SK-N-SH (cell line): ENCODE results near the gene KLHL13. TPM values are rescaled to one million over a fixed set of nuclear protein-coding genes. Genes with fewer than 3 reads are reported as not detected.

Source experiments
- CTCF ChIA-PET: fragments of 300-600, 350-600 bp; formaldehyde crosslinking; extraction: SDS; loops from one replicate; lab custom pipeline; 2021; lab: Yijun Ruan, JAX
- POLR2A ChIA-PET: fragments of 350-600 bp; sonication (Branson Sonifier 250); formaldehyde crosslinking; extraction: SDS; loops from one replicate; lab custom pipeline; 2020; ENCODE audit warnings: antibody characterized with exemption, inconsistent platforms; lab: Yijun Ruan, JAX
- DNase-seq: peaks from one replicate; pipeline ENCODE4 v3.0.0; 2012
- H2AFZ ChIP-seq: fragments of 200-600 bp; sonication (generic); 2 replicates; pipeline ENCODE4 v1.8.1; 2016; ENCODE audit warnings: antibody characterized with exemption, mild to moderate bottlenecking, low read depth
- H3F3A ChIP-seq: fragments of 200-600 bp; sonication (generic); replicated peaks from 2 replicates; pipeline ENCODE3; 2016; ENCODE audit warnings: antibody characterized with exemption, mild to moderate bottlenecking; ENCODE audit not compliant: insufficient read depth
- H3K27ac ChIP-seq, 2 experiments: fragments of 200-500 bp in 1 of 2; fragments of 200-600 bp in 1 of 2; sonication (Bioruptor generic) in 1 of 2; sonication (generic), shearing (Covaris generic) in 1 of 2; 2 replicates each; pipeline versions ENCODE4 v1.5.1 to v1.6.1; 2014 to 2016; ENCODE audit warnings: low read depth in 2 of 2, inconsistent platforms in 1 of 2, low read length in 1 of 2, mild to moderate bottlenecking in 1 of 2, mixed read lengths in 1 of 2
- H3K27me3 ChIP-seq: fragments of 200-600 bp; sonication (generic), shearing (Covaris generic); 2 replicates; pipeline ENCODE4 v1.6.1; 2016; ENCODE audit warnings: mixed run types; ENCODE audit not compliant: insufficient read depth
- H3K36me3 ChIP-seq, 2 experiments: fragments of 200-500 bp in 1 of 2; fragments of 200-600 bp in 1 of 2; sonication (Bioruptor generic) in 1 of 2; sonication (generic) in 1 of 2; replicated peaks in 1 of 2; 2 replicates each; pipeline versions ENCODE3 to v1.5.1; 2014 to 2016; ENCODE audit warnings: low read length in 1 of 2, mild to moderate bottlenecking in 1 of 2; ENCODE audit not compliant: insufficient read depth in 2 of 2, control insufficient read depth in 1 of 2
- H3K4me1 ChIP-seq, 2 experiments: fragments of 200-500 bp in 1 of 2; fragments of 200-600 bp in 1 of 2; sonication (Bioruptor generic) in 1 of 2; sonication (generic), shearing (Covaris generic) in 1 of 2; 2 replicates each; pipeline versions ENCODE4 v1.5.1 to v1.6.1; 2014 to 2016; ENCODE audit warnings: low read depth in 1 of 2, low read length in 1 of 2, mixed run types in 1 of 2; ENCODE audit not compliant: insufficient read depth in 2 of 2, control insufficient read depth in 1 of 2
- H3K4me2 ChIP-seq: fragments of 200-600 bp; sonication (generic), shearing (Covaris generic); 2 replicates; pipeline ENCODE4 v1.6.1; 2017; ENCODE audit warnings: mixed run types
- H3K4me3 ChIP-seq, 2 experiments: fragments of 200-500 bp in 1 of 2; fragments of 200-600 bp in 1 of 2; sonication (Bioruptor generic) in 1 of 2; sonication (generic), shearing (Covaris generic) in 1 of 2; 2 replicates each; pipeline versions ENCODE4 v1.5.1 to v1.8.1; 2014 to 2016; ENCODE audit warnings: low read depth in 2 of 2, inconsistent platforms in 1 of 2, low read length in 1 of 2, mild to moderate bottlenecking in 1 of 2, mixed read lengths in 1 of 2, moderate library complexity in 1 of 2
- H3K79me2 ChIP-seq: fragments of 200-600 bp; sonication (generic); 2 replicates; pipeline ENCODE4 v1.8.1; 2017; ENCODE audit warnings: mild to moderate bottlenecking; ENCODE audit not compliant: insufficient read depth
- H3K9ac ChIP-seq: fragments of 200-600 bp; sonication (generic); 2 replicates; pipeline ENCODE4 v1.6.1; 2017; ENCODE audit warnings: mixed run types
- H3K9me2 ChIP-seq: fragments of 200-600 bp; sonication (generic); 2 replicates; pipeline ENCODE4 v1.6.1; 2017; ENCODE audit warnings: mixed run types
- H3K9me3 ChIP-seq: fragments of 200-600 bp; sonication (generic); 2 replicates; pipeline ENCODE4 v1.6.1; 2017; ENCODE audit warnings: mixed run types, mild to moderate bottlenecking, moderate library complexity
- H4K20me1 ChIP-seq: fragments of 200-600 bp; sonication (generic); 2 replicates; pipeline ENCODE4 v1.6.1; 2017; ENCODE audit warnings: mild to moderate bottlenecking, mixed run types; ENCODE audit not compliant: insufficient read depth
- ELF1 ChIP-seq: IDR thresholded peaks from 2 replicates; pipeline ENCODE4 v1.4.0; 2012
- EP300 ChIP-seq, 2 experiments: IDR thresholded peaks; 2 replicates each; pipeline versions ENCODE4 v1.4.0 to v1.6.1; 2012; ENCODE audit warnings: borderline replicate concordance in 1 of 2, low read depth in 1 of 2, low read length in 1 of 2
- FOXJ3 ChIP-seq: sonication (generic); formaldehyde crosslinking; IDR thresholded peaks from 2 replicates; pipeline ENCODE4 v1.5.1; 2020; ENCODE audit warnings: mild to moderate bottlenecking, missing genetic modification reagents
- GABPA ChIP-seq: IDR thresholded peaks from 2 replicates; pipeline ENCODE4 v1.4.0; 2012; ENCODE audit warnings: low read depth, mild to moderate bottlenecking
- MEF2A ChIP-seq: IDR thresholded peaks from 2 replicates; pipeline ENCODE4 v1.4.0; 2012; ENCODE audit warnings: low read depth, borderline replicate concordance
- NRF1 ChIP-seq: IDR thresholded peaks from 2 replicates; pipeline ENCODE4 v1.6.1; 2012; ENCODE audit warnings: low read depth, mild to moderate bottlenecking, low read length
- RFX5 ChIP-seq: IDR thresholded peaks from 2 replicates; pipeline ENCODE4 v1.6.1; 2012; ENCODE audit warnings: mild to moderate bottlenecking, improper control_type of control experiment, low read length
- RXRA ChIP-seq: IDR thresholded peaks from 2 replicates; pipeline ENCODE4 v1.4.0; 2012; ENCODE audit warnings: low read depth, mild to moderate bottlenecking, borderline replicate concordance
- SIN3A ChIP-seq: IDR thresholded peaks from 2 replicates; pipeline ENCODE4 v1.6.1; 2012; ENCODE audit warnings: low read depth, mild to moderate bottlenecking, low read length, moderate library complexity, borderline replicate concordance
- SMC3 ChIP-seq: IDR thresholded peaks from 2 replicates; pipeline ENCODE4 v1.6.1; 2012; ENCODE audit warnings: low read depth, low read length, improper control_type of control experiment
- TAF1 ChIP-seq: IDR thresholded peaks from 2 replicates; pipeline ENCODE4 v1.6.1; 2012; ENCODE audit warnings: low read depth, mild to moderate bottlenecking, low read length, moderate library complexity, borderline replicate concordance
- WGBS: methylation state at CpG from one replicate; pipeline ENCODE4 v1.1.6; 2017; ENCODE audit warnings: low lambda C conversion rate; 5-methylcytosine and 5-hydroxymethylcytosine counted together
- polyA plus RNA-seq, 3 experiments: library from polyadenylated mRNA; depleted of rRNA; stranded (reverse); fragments of >200 nt; gene quantifications; 2 replicates each; pipeline ENCODE4 v1.2.3, GENCODE V29; 2012
- TF ChIP-seq, protein P1 (sequence below): fragments of 150-350 bp; IDR thresholded peaks from 2 replicates; pipeline ENCODE4 v1.6.1; 2017; ENCODE audit warnings: antibody characterized with exemption, low read length, low read depth, borderline replicate concordance
- TF ChIP-seq, protein P2 (sequence below): IDR thresholded peaks from 2 replicates; pipeline ENCODE4 v1.4.0; 2012; ENCODE audit warnings: low read depth
- TF ChIP-seq, protein P3 (sequence below): IDR thresholded peaks from 2 replicates; pipeline ENCODE4; 2012
- TF ChIP-seq, protein P4 (sequence below): IDR thresholded peaks from 2 replicates; pipeline ENCODE4 v1.4.0; 2012; ENCODE audit warnings: low read depth, borderline replicate concordance

KLHL13 gene
- polyA plus RNA-seq, 1 of the 3 experiments (the other 2 are of a cell fraction), result 19.5 TPM

DNA sequence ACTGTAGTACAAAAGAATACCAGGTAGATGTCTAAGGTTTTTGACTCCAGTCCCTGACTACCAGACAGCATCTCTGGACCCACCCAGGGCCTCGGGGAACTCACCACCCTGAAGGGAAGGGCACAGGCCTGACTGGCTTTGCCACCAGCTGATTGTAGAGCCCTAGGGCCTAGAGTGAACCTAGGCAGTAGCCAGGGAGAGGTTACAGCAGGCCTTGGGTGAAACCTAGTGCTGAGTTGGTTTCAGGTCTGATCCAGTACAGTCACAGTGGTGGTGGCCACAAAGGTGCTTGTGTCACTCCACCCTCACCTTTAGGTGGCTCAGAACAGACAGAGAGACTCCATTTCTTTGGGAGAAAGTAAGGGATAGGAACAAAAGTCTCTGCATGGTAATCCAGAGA lies 244.8 kb downstream of the KLHL13 start:
- Histone ChIP-seq H3K27me3 (no peaks in the 10 kb centered on the region), H3K4me3 (no peak overlapping the region), H3K27ac (no peak overlapping the region), H4K20me1 (no peaks in the 10 kb centered on the region), H3K4me1 (peaks cover 0 to 4% of the 10 kb centered on the region in 2 experiments; a peak in 1 of 4 replicates), H3K9me2 (no peaks in the 10 kb centered on the region), H3K9ac (no peak overlapping the region), H2AFZ (no peak overlapping the region), H3K9me3 (no peaks in the 10 kb centered on the region), H3K4me2 (no peak overlapping the region), H3F3A (no peaks in the 10 kb centered on the region), H3K79me2 (no peaks in the 10 kb centered on the region), H3K36me3 (no peaks in the 10 kb centered on the region)
- POLR2A ChIA-PET, result no interaction called here
- no peak for DNase-seq
- no peak for TF ChIP-seq RFX5
- TF ChIP-seq MEF2A, result no peak
- TF ChIP-seq GABPA, result no peak
- TF ChIP-seq SIN3A, result no peak
- TF ChIP-seq ELF1, result no peak
- TF ChIP-seq, protein P1, sequence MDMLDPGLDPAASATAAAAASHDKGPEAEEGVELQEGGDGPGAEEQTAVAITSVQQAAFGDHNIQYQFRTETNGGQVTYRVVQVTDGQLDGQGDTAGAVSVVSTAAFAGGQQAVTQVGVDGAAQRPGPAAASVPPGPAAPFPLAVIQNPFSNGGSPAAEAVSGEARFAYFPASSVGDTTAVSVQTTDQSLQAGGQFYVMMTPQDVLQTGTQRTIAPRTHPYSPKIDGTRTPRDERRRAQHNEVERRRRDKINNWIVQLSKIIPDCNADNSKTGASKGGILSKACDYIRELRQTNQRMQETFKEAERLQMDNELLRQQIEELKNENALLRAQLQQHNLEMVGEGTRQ, result no peak
- TF ChIP-seq SMC3, result no peak
- no peak for TF ChIP-seq RXRA
- TF ChIP-seq NRF1, result no peak
- no peak for TF ChIP-seq TAF1
- TF ChIP-seq, protein P2, sequence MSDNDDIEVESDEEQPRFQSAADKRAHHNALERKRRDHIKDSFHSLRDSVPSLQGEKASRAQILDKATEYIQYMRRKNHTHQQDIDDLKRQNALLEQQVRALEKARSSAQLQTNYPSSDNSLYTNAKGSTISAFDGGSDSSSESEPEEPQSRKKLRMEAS, result no peak
- TF ChIP-seq FOXJ3 (CRISPR knock-in tag), result no peak
- TF ChIP-seq, all 33 proteins: peak for 0
- CTCF ChIA-PET, result no interaction called here
- 0% methylated on average over 1 of the region's 1 CpG for WGBS

DNA sequence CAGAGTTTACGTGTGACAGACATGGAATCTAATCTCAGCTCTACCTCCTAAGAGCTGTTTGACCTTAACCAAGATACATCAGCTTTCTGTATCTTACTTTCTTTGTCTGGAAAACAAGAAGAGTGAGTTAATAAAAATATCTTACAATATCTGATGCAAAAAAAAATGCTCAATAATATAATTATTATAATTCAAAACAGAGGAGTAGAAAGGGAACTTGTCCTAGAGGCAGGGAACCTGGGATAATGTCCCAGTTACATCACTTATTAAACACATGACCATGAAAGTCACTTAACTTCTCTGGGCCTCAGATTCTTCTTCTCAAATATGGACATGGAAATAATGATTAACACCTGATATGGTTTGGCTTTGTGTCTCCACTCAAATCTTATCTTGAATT lies 256.1 kb downstream of the KLHL13 start:
- Histone ChIP-seq H3K4me3 (no peak overlapping the region), H3K36me3 (no peaks in the 10 kb centered on the region), H3K4me2 (no peak overlapping the region), H3K4me1 (no peaks in the 10 kb centered on the region), H3K79me2 (no peaks in the 10 kb centered on the region), H3K27me3 (no peaks in the 10 kb centered on the region), H2AFZ (no peak overlapping the region), H4K20me1 (no peaks in the 10 kb centered on the region), H3K9me3 (no peaks in the 10 kb centered on the region), H3F3A (no peaks in the 10 kb centered on the region), H3K9me2 (no peaks in the 10 kb centered on the region), H3K9ac (no peak overlapping the region), H3K27ac (peak overlapping the region in 1 of 2 experiments; percentile 64; a peak in 2 of 4 replicates)
- POLR2A ChIA-PET, result no interaction called here
- WGBS, result 5% methylated on average over 1 of the region's 1 CpG
- CTCF ChIA-PET, result no interaction called here
- TF ChIP-seq, protein P3, sequence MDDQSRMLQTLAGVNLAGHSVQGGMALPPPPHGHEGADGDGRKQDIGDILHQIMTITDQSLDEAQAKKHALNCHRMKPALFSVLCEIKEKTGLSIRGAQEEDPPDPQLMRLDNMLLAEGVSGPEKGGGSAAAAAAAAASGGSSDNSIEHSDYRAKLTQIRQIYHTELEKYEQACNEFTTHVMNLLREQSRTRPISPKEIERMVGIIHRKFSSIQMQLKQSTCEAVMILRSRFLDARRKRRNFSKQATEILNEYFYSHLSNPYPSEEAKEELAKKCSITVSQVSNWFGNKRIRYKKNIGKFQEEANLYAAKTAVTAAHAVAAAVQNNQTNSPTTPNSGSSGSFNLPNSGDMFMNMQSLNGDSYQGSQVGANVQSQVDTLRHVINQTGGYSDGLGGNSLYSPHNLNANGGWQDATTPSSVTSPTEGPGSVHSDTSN, result no peak
- TF ChIP-seq EP300 (IDR thresholded peaks at IDR 0.05; ENCODE audit: borderline replicate concordance in 1 of 2, low read depth in 1 of 2, low read length in 1 of 2), result peak in 1 of 2 experiments; percentile 51; a peak in 1 of 4 replicates
- TF ChIP-seq, protein P4, sequence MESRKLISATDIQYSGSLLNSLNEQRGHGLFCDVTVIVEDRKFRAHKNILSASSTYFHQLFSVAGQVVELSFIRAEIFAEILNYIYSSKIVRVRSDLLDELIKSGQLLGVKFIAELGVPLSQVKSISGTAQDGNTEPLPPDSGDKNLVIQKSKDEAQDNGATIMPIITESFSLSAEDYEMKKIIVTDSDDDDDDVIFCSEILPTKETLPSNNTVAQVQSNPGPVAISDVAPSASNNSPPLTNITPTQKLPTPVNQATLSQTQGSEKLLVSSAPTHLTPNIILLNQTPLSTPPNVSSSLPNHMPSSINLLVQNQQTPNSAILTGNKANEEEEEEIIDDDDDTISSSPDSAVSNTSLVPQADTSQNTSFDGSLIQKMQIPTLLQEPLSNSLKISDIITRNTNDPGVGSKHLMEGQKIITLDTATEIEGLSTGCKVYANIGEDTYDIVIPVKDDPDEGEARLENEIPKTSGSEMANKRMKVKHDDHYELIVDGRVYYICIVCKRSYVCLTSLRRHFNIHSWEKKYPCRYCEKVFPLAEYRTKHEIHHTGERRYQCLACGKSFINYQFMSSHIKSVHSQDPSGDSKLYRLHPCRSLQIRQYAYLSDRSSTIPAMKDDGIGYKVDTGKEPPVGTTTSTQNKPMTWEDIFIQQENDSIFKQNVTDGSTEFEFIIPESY, result no peak
- no peak for DNase-seq
